Activated CD4-positive, alpha-beta T cell treated with anti-CD3 and anti-CD28 coated beads, Interleukin-2, amount 50 U/mL, for 16 hours (primary cell): ENCODE data around the gene BRIP1.
"Not testable (repeated sequence)": the region's sequence is repeated elsewhere in the genome, so short reads cannot be mapped to it uniquely, and the experiment has no call there.

Experiments
- DNase-seq: peaks from one replicate; pipeline ENCODE4 v3.0.0-alpha.2; 2020

Gene BRIP1

GRCh38 chr17:61686113-61686512 is 177.2 kb downstream of the BRIP1 start:
- no peak for DNase-seq

GRCh38 chr17:61684818-61685217 is 178.5 kb downstream of the BRIP1 start:
- DNase-seq, result no peak

- no peak for DNase-seq
Observed at GRCh38 chr17:61684172-61684571, 179.2 kb downstream of the BRIP1 start.

GRCh38 chr17:61683466-61683865 is 179.9 kb downstream of the BRIP1 start:
- no peak for DNase-seq

GRCh38 chr17:61680921-61681320 is 182.4 kb downstream of the BRIP1 start:
- no peak for DNase-seq

- DNase-seq, result no peak
Observed at GRCh38 chr17:61678339-61678738, 185.0 kb downstream of the BRIP1 start.

GRCh38 chr17:61677150-61677811 is 186.0 kb downstream of the BRIP1 start:
- DNase-seq, result not testable (repeated sequence)

- DNase-seq, result not testable (repeated sequence)
Observed at GRCh38 chr17:61676522-61676921, 186.8 kb downstream of the BRIP1 start.

- DNase-seq, result not testable (repeated sequence)
Observed at GRCh38 chr17:61674609-61675008, 188.7 kb downstream of the BRIP1 start.

- DNase-seq, result not testable (repeated sequence)
Observed at GRCh38 chr17:61673019-61673897, 190.1 kb downstream of the BRIP1 start.

- no peak for DNase-seq
Observed at GRCh38 chr17:61672140-61672539, 191.2 kb downstream of the BRIP1 start.

GRCh38 chr17:61670691-61671090 is 192.6 kb downstream of the BRIP1 start:
- no peak for DNase-seq

- no peak for DNase-seq
Observed at GRCh38 chr17:61669522-61669921, 193.8 kb downstream of the BRIP1 start.

- no peak for DNase-seq
Observed at GRCh38 chr17:61668486-61668885, 194.8 kb downstream of the BRIP1 start.

GRCh38 chr17:61666406-61667088 is 196.8 kb downstream of the BRIP1 start:
- DNase-seq, result not testable (repeated sequence)

- DNase-seq, result no peak
Observed at GRCh38 chr17:61663310-61663709, 200.0 kb downstream of the BRIP1 start.

- no peak for DNase-seq
Observed at GRCh38 chr17:61662741-61663140, 200.6 kb downstream of the BRIP1 start.

- DNase-seq, result no peak
Observed at GRCh38 chr17:61662186-61662585, 201.1 kb downstream of the BRIP1 start.

- DNase-seq, result no peak
Observed at GRCh38 chr17:61660746-61661485, 202.4 kb downstream of the BRIP1 start.

GRCh38 chr17:61659437-61659836 is 203.9 kb downstream of the BRIP1 start:
- no peak for DNase-seq

- no peak for DNase-seq
Observed at GRCh38 chr17:61658183-61658582, 205.1 kb downstream of the BRIP1 start.

GRCh38 chr17:61657338-61657737 is 206.0 kb downstream of the BRIP1 start:
- no peak for DNase-seq

GRCh38 chr17:61656721-61657217 is 206.6 kb downstream of the BRIP1 start:
- no peak for DNase-seq
